Heart left ventricle (tissue), 13 donors: ENCODE results near the gene OR6C68.
"Not testable (repeated sequence)": the region's sequence is repeated elsewhere in the genome, so short reads cannot be mapped to it uniquely, and the experiment has no call there.

Source experiments
- POLR2A ChIP-seq, 2 donors: fragments of 450-650 bp; IDR thresholded peaks; one replicate each; pipeline ENCODE4 v1.6.1; 2017; ENCODE audit warnings: antibody characterized with exemption in 2 of 2, mild to moderate bottlenecking in 2 of 2, moderate library complexity in 2 of 2
- TF ChIP-seq, protein P1 (sequence below), 12 donors: fragments of 200-600 bp; sonication (generic) in 4 of 12; IDR thresholded peaks; one replicate each; pipeline versions ENCODE4 v1.5.0 to v1.8.0; 2018 to 2022; ENCODE audit warnings: antibody characterized with exemption in 12 of 12, mild to moderate bottlenecking in 5 of 12
- donor health status: ischemic (EF 13 %, LVEDD 7.1; RV severe dilation, severe dysfunction).
- donor health status: DM: no; HTN: yes; CAD: no.
- donor health status: DM: no; HTN: no; CAD: no.
- donor health status: ischemic (EF 25% LVEDD 6.9; RV normal size, moderate dysfunction).
- donor health status: ischemic (EF 25% LVEDD 5.7; RV mildly dilated, moderate dysfunction).
- donor health status: ischemic (EF 35%, LVEDD 5.7; RV mildly dilated, moderate dysfunction).
- donor health status: nonischemic (EF 11% LVEDD 7.7; RV severe dilation, severe dysfunction).
- donor health status: DM: yes; HTN: yes; CAD: no.
- donor health status: PGD.
- donor health status: ischemic (EF 29% LVEDD 5.4; RV normal size, mild dysfunction).
- donor health status: nonischemic (EF 23%, LVEDD 6.1; RV moderate dilation, normal function).

GRCh38 chr12:55464926-55465325 lies 27.3 kb upstream of the OR6C68 start:
- not testable (repeated sequence) for TF ChIP-seq POLR2A (IDR thresholded peaks at IDR 0.05)
- TF ChIP-seq, protein P1, sequence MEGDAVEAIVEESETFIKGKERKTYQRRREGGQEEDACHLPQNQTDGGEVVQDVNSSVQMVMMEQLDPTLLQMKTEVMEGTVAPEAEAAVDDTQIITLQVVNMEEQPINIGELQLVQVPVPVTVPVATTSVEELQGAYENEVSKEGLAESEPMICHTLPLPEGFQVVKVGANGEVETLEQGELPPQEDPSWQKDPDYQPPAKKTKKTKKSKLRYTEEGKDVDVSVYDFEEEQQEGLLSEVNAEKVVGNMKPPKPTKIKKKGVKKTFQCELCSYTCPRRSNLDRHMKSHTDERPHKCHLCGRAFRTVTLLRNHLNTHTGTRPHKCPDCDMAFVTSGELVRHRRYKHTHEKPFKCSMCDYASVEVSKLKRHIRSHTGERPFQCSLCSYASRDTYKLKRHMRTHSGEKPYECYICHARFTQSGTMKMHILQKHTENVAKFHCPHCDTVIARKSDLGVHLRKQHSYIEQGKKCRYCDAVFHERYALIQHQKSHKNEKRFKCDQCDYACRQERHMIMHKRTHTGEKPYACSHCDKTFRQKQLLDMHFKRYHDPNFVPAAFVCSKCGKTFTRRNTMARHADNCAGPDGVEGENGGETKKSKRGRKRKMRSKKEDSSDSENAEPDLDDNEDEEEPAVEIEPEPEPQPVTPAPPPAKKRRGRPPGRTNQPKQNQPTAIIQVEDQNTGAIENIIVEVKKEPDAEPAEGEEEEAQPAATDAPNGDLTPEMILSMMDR (IDR thresholded peaks at IDR 0.05) = not testable (repeated sequence)
